ENCODE results near the gene RBMS3.
A peak's percentile ranks its signal among the peaks of the same experiment; 100 is the strongest.

The RBMS3 gene

GRCh38 chr3:29410660-29411405 is 130.0 kb downstream of the RBMS3 start:
- no peak for DNase-seq

GRCh38 chr3:29412110-29412509 is 131.2 kb downstream of the RBMS3 start:
- no peak for DNase-seq
- intact Hi-C loops (cut with DNase I): no loop called here

More at GRCh38 chr3:29410660-29411405, 130.0 kb downstream of the RBMS3 start:
- intact Hi-C loops (cut with DNase I): no loop called here

DNA sequence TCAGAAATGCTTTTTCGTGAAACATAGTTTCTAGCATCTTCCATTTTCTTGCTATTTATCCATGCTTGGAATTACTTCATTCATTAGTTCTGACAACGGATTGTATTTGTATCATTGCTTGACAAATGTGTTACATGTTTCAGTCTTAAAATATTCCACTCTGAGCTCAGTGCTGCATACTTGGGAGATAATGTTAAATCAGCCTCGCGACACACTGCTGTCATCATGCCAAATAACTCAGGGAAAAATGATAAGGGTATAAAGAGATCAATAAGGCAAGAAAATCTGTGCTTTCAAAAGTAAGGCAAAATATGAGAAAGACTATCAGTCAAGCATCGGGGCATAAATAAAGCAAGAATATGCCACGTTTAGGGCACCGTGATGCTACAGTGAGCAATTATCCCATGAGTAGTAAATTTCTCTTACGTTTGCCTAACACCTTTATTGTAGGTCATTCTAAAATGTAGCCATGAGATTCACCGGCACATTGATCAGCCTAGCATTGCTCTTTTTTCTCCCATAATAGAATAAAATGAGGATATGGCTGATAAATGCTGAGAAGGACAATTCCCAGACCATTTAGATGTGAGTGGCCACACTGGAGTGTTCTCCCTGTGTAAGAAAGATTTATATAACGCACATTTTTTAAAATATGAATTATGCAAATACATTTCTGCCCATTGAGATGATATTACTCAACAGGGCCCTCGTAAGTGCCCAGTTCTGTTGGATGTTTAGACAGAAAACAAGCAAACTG is 133.8 kb downstream of the RBMS3 start:
- intact Hi-C loops (cut with DNase I): no loop called here
- no peak for DNase-seq

DNA sequence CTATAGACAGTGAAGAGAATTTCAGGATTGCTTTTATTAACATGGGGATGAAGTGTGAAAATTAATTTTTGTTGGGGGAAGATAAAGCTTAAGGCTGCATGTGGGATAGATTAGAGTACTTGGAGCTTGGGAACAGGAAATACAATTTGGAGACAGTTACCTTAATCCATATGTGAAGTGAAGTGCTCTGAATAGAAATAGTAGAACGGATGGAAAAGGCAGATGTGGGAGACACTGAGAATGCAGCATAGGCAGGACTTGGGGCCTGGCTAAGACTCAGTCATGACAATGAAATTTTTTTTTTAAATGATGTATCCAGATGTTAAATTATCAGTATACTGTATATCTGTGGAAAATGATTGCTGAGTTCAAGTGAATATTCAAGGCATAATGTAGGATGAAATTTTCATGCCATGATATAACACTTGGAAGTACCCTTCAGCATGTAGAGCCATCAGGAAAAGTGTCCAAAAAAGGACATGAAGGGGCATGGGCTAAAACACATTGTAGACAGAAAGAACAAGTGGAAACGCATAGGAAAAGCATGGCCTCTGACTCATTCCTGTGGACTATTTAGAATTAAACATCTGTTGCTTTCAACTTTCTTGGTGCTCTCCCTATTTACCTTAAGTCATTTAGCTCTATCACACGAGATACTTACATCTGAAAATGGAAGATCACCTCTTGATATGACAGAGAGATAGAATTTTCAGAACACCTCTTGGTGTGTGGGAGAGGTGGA is 134.8 kb downstream of the RBMS3 start:
- DNase-seq: no peak
- intact Hi-C loops (cut with DNase I): no loop called here

DNA sequence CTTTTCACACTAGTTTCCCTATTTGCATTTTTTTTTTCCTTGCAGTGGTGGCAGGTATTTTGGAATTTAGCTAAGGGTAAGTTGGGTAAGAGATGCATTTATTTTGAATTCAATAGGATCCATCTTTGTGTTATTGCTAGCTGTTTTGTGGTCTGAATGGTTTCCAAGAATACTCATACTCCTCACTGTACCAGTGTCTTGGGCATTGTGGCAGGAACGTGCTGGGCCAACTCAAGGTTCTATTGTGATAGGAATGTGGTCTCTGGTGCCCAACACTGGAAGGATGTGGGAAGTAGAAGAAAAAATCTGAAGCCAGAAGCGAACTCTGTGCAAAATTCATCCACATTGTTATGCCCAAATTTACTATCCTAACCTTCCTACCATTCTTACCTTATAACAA is 135.6 kb downstream of the RBMS3 start:
- no peak for DNase-seq
- intact Hi-C loops (cut with DNase I): no loop called here

- intact Hi-C loops (cut with DNase I): no loop called here
- DNase-seq: no peak
These were observed 139.2 kb downstream of the RBMS3 start for GRCh38 chr3:29420106-29420505.

- DNase-seq: no peak
These were observed 145.7 kb downstream of the RBMS3 start for GRCh38 chr3:29426302-29427226.

GRCh38 chr3:29427266-29428103 is 146.6 kb downstream of the RBMS3 start:
- intact Hi-C loops (cut with DNase I): no loop called here
- peak in 1 of 42 donors; percentile 4 for DNase-seq

More at GRCh38 chr3:29426302-29427226, 145.7 kb downstream of the RBMS3 start:
- intact Hi-C loops (cut with DNase I): no loop called here

DNA sequence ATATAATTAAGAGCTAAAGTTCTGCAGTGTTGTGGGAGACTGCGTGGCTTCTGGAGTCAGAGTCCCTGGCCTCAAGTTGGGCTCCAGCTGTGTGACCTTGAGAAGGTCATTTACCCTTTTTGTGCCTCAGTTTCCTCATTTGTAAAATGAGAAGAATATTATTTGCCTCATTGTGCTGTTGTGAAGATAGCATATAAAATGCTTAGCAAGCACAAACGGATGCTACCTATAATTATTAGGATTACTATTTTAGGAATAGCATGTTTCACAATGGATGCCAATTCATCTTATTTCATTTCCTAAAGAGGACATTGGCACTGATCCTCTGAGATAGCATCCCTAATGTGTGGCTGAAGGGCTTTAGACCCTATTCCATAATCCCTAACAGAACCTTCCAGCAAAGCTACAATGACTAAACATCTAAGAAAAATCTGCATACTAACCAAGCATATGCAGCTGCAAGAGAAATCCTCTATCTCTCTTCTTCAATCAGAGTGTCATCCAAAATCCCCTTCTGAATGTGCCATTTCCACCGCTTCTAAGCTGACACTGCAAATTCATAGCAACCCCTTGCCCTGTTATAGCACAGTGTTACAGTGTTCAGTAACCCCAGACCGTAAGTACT is 148.3 kb downstream of the RBMS3 start:
- intact Hi-C loops (cut with DNase I): no loop called here

DNA sequence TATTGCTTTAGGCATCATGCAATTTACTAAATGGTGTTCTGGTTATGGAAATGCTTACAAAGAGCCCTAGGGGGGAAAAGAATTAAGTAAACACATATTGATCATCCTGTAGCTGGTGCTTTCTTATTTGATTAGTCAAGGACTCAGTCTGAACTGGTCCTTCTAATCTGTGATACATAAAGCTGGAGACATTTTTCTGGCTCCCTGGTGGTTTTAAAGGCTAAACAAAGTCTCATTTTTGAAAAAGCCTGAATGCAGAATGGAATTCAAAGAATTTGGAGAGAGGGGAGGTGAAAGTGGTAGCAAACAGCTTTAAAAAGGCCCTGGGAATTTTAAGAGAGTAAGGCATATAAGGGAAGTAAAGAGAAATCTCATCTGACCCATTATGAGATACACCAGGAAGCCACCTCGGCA is 149.7 kb downstream of the RBMS3 start:
- no peak for DNase-seq
- intact Hi-C loops (cut with DNase I): no loop called here

More for the DNA sequence above, 148.3 kb downstream of the RBMS3 start:
- DNase-seq: no peak

DNA sequence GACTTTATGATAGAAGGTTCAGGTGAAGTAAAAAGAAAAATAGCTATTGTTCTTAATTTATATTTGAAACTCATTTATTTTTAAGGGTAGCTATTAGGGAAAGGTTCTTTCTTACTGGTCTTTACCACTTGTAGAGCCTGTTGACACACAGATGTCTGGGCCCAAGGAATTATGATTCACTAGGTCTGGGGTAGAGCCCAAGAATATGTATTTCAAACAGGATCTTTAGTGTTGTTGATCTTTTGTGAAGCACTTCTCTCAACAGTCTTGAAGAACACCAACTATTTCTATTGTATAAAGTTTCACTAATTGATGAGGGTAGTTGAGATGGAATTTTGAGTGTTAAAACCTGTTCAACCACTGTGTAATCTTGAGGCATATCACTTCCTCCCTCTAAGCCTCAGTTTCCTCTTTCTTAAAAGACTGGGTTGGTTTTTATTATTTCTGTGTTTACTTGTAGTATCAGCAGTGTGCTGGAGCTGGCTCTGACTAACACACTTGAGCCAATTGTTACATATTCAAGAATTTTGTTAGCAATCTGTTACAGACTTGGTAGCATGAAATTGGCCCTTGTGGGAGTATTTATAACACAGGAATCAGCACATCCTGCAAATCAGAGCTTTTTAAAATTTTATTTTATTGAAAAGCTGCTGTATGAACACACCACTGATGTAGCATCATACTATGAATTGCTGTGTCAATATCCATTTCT is 155.9 kb downstream of the RBMS3 start:
- DNase-seq: no peak
- intact Hi-C loops (cut with DNase I): no loop called here

- intact Hi-C loops (cut with DNase I): no loop called here
- no peak for DNase-seq
These were observed 157.7 kb downstream of the RBMS3 start for GRCh38 chr3:29438580-29438979.

DNA sequence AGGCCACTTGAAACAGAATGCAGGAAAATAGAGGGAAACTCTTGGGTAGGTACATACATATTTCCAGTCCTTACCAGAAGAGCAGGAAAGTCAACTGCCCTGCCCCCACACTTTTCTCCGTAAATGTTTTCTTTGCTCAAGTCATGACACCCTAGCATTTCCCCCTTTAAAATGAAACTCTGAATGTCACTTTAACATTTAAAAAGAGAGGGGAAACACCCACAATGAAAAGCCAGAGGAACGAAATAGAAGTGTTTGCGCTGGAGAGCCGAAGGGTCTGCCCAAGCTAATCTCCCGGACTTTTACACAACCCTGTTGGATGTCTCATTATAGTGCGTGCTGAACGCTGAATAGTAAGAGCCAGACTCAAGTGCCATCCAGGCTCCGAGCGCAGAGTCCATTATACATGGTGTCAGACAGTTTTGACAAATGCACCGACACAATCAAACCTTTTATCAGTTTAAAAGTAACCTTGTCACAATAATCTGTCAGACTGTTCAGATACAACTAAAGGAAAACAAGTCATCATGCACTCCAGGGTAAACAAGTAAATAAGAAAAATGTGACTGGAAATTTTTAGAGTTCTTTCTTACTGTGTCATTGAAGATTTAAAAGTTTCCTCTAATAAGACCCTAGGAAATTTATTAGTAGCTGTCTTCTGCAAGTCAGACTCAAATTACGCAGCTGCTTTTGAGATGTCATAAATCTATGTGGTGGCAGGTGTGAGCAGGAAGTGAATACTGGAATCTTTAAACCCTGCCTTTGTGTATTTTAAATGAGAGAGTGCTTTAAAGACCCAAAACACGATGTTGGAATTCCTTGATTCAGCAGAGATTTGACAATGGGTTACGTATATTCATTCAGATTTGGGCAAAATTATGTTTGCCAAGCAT is 159.8 kb downstream of the RBMS3 start:
- DNase-seq: peak in 3 of 42 donors; percentile 6 to 38 (median 14)
- intact Hi-C loops (cut with DNase I): no loop called here

DNA sequence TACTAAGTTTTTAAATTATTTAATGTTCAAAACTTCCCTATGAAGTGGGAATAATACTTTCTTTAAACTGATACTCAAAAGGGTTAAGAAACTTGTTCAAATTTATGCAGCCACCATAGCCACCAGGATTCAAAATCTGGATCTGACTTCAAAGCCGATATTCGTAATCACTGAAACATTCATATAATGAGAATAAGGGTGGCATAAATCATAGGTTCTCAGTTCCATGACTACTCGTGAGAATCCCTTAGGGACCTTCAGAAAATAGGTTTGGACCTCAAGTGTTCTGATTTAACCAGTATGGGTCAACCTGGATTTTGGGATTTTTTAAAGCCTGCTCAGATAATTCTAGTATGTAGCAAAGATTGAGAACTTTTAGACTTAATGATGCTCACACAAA is 160.6 kb downstream of the RBMS3 start:
- intact Hi-C loops (cut with DNase I): no loop called here
- no peak for DNase-seq

DNA sequence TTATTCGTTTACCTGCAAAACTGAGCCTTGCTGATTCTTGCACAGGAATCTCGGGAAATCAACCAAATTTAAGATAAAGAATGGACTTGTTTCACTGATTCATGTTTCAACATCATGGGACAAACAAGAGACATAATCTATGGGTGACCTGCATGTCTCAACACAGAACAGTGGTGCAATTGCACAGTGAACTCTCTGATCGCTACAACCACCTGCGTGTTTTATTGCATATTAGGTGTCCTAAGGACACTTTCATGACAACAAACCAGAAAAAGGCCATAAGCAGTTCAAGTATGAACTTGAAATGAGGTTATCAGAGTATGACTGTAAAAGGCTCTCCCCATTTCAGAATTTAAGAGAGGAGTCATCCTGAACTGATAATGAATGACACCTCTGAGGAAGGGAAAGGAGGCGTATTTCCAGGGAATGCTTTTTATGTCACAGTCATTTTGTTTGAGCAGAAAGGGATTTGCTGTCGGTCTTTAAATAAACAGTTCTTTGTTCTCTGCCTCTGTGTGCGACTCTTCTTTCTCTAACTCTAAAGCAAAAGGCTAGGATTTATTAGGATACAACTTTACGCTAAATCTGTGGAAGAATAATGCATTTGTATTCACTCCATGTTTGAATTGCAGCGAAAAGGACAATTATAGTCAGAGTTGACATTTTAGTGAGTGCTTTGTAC is 167.2 kb downstream of the RBMS3 start:
- intact Hi-C loops (cut with DNase I): no loop called here
- DNase-seq: no peak
